HK-2 (cell line): Measurements from ENCODE around the gene ETS1.

Experiments used
- DNase-seq: peaks from one replicate; pipeline ENCODE4 v3.0.0-alpha.2; 2018; ENCODE audit not compliant: unreplicated experiment

ETS1 gene

GRCh38 chr11:128619007-128619406, 31.6 kb upstream of the ETS1 start:
- no peak for DNase-seq

GRCh38 chr11:128618603-128619002, 31.2 kb upstream of the ETS1 start:
- DNase-seq, result no peak

- no peak for DNase-seq
These were observed 28.8 kb upstream of the ETS1 start for GRCh38 chr11:128616161-128616560.

- DNase-seq, result no peak
These were observed 28.3 kb upstream of the ETS1 start for GRCh38 chr11:128615612-128616011.

GRCh38 chr11:128615076-128615475, 27.7 kb upstream of the ETS1 start:
- no peak for DNase-seq

- no peak for DNase-seq
These were observed 26.7 kb upstream of the ETS1 start for GRCh38 chr11:128614026-128614425.

- DNase-seq, result no peak
These were observed 26.1 kb upstream of the ETS1 start for GRCh38 chr11:128613300-128613995.

GRCh38 chr11:128610721-128611617, 23.6 kb upstream of the ETS1 start:
- no peak for DNase-seq

- DNase-seq, result no peak
These were observed 22.4 kb upstream of the ETS1 start for GRCh38 chr11:128609785-128610184.

- no peak for DNase-seq
These were observed 21.5 kb upstream of the ETS1 start for GRCh38 chr11:128608746-128609407.

- DNase-seq, result no peak
These were observed 20.5 kb upstream of the ETS1 start for GRCh38 chr11:128607819-128608218.

GRCh38 chr11:128604723-128605122, 17.4 kb upstream of the ETS1 start:
- no peak for DNase-seq

- DNase-seq, result no peak
These were observed 16.5 kb upstream of the ETS1 start for GRCh38 chr11:128603752-128604414.

GRCh38 chr11:128603003-128603696, 15.8 kb upstream of the ETS1 start:
- DNase-seq, result no peak

GRCh38 chr11:128599729-128600128, 12.4 kb upstream of the ETS1 start:
- no peak for DNase-seq

- no peak for DNase-seq
These were observed 11.3 kb upstream of the ETS1 start for GRCh38 chr11:128598506-128599150.

- no peak for DNase-seq
These were observed 10.7 kb upstream of the ETS1 start for GRCh38 chr11:128598096-128598495.

- DNase-seq, result no peak
These were observed 9.9 kb upstream of the ETS1 start for GRCh38 chr11:128597209-128597608.

- no peak for DNase-seq
These were observed 8.9 kb upstream of the ETS1 start for GRCh38 chr11:128596250-128596649.

GRCh38 chr11:128595775-128596174, 8.4 kb upstream of the ETS1 start:
- DNase-seq, result no peak

GRCh38 chr11:128595221-128595620, 7.9 kb upstream of the ETS1 start:
- no peak for DNase-seq
